ENCODE results near the gene ID4. TPM values are rescaled to one million over a fixed set of nuclear protein-coding genes. Genes with fewer than 3 reads are reported as not detected.
A peak's percentile ranks its signal among the peaks of the same experiment; 100 is the strongest.
"Not testable (repeated sequence)": the region's sequence is repeated elsewhere in the genome, so short reads cannot be mapped to it uniquely, and the experiment has no call there.

Gene ID4
- total RNA-seq, 1 donor from 2014 or later: under 0.01 TPM

DNA sequence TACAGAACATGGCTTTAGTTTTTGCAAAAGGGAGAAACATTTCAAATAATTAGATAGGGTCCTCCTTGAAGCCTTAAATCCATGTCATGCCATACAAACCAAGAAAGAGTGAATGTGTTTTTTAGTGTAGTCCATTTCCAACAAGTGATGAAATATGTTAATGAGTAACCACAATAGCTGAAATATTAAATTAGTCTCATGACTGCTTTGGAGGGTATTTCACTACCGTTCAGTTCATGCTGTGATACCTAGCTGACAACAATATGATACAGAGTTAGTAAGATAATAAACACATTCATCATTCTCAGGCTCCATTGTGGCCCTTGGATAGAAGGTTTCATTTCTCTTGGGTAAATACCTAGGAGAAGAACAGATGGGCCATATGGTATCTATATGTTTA lies 5.8 kb upstream of the ID4 start:
- DNase-seq (ENCODE audit: low read depth, low spot score): no peak

DNA sequence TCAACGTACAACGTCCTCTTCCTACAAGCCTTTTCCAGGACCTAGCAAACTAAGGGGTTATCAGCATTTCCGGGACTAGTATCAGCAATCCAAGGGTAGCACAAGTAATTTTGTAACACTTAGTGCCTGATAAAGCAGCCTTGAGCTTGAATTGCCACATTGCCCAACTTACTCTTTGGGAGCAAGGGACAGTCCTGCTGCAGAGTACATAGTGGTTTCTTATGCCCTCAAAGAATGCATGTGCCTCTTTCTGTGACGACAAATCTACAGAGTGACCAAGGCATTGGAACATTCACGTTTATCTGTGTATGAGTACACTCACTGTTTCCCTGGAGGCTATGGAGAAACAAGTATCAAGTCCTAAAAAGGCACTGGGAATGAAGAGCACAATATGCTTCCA lies 3.2 kb upstream of the ID4 start:
- DNase-seq (ENCODE audit: low read depth, low spot score): no peak

GRCh38 chr6:19834858-19835257 lies 2.3 kb upstream of the ID4 start:
- no peak for DNase-seq (ENCODE audit: low read depth, low spot score)

DNA sequence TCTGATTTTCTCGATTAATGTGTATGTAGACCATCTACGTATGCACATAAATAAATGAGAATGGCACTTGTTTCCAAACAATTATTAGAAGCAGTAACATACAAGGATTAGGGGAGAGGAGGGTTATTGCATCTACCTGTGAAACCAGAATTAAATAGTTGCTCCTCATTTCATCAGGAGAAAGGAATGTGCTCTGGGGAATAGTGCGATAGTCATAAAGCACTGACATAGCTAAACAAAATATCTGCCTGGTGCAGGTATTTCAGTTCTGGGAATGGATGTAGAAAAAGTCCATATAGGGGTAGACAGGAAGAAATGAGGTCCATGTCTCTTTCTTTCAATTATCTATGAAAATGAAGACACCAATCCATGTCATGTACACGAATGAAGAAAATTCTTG lies 1.6 kb upstream of the ID4 start:
- no peak for DNase-seq (ENCODE audit: low read depth, low spot score)

- DNase-seq (ENCODE audit: low read depth, low spot score): no peak
Observed at GRCh38 chr6:19837511-19838441, 606 bp downstream of the ID4 start.

DNA sequence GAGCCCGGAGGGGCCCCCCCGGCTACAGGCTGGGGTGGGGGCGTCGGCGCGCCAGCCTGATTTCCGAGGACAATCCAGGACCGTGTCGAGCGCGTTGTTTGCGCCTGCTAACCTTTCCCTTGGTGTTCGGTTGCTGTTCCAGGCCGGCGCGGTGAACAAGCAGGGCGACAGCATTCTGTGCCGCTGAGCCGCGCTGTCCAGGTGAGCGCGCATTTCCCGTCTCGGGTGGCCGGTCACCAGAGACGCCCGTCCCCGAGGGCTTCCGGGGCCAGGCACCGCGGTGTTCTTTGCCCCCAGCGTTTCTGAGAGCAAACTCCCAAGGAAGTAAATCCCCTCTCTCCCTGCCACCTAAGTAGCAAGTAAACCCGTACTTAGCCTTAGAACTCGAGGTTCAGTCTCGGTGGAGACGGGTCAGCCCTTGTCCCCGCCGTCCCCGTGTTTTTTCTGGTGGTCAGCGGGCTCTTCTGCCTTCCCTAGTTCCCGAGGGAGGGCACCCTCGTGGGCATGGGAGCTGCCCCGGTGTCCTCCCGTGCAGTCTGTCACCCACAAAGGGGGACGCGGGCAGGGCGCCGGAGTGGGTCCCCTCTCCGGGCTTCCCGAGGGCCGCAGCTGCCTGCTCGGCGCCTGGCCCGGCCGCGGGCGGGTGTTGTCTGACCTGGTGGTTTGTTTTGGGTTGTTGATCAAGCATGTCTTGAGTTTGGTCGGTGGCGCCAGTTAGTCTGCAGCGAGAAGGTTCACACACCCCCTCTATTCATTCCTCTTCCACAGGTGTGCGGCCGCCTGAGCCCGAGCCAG lies 1.5 kb downstream of the ID4 start:
- DNase-seq (ENCODE audit: low read depth, low spot score): no peak

DNA sequence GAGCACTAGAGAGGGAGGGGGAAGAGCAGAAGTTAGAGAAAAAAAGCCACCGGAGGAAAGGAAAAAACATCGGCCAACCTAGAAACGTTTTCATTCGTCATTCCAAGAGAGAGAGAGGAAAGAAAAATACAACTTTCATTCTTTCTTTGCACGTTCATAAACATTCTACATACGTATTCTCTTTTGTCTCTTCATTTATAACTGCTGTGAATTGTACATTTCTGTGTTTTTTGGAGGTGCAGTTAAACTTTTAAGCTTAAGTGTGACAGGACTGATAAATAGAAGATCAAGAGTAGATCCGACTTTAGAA lies 2.0 kb downstream of the ID4 start:
- no peak for DNase-seq (ENCODE audit: low read depth, low spot score)

- no peak for DNase-seq (ENCODE audit: low read depth, low spot score)
Observed at GRCh38 chr6:19839788-19840187, 2.6 kb downstream of the ID4 start.

DNA sequence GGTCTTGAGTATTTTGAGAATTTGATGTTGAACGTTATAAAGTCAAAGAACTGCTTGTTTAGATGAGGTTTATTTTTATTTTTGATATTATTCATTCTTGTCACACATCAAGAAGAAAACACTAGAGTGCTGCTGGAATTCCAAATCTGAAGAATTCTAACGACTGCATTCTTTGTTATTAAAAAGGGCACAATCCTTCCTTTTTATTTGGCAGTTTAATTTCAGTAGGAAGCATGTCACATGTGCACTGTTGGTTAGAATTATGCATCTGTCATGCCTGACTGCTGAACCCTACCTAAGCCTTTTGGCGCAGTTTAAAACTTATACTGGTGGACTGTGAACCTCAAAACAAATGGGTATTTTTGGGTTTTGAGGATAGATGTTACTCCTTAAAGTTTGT lies 4.0 kb downstream of the ID4 start:
- DNase-seq (ENCODE audit: low read depth, low spot score): no peak

- no peak for DNase-seq (ENCODE audit: low read depth, low spot score)
Observed at GRCh38 chr6:19842030-19842615, 5.0 kb downstream of the ID4 start.

DNA sequence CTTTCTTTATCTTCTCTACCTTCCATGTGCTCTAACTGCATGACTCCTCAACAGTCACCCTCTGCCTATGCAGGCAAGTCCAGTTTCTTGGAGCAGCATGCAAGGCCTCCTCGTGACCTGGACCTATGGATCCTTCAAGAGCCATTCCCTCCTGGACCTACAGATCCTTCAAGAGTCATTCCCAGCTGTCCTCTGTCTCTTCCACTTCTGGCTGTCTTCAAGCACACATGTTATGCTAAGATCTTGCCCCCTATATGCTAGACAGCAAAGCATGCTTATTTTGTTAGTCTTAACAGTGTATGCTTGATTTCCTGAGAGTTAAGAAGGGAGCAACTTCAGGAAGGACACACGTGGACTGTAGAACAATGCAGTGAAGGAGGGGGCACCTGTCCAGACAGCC lies 7.5 kb downstream of the ID4 start:
- DNase-seq (ENCODE audit: low read depth, low spot score): no peak

DNA sequence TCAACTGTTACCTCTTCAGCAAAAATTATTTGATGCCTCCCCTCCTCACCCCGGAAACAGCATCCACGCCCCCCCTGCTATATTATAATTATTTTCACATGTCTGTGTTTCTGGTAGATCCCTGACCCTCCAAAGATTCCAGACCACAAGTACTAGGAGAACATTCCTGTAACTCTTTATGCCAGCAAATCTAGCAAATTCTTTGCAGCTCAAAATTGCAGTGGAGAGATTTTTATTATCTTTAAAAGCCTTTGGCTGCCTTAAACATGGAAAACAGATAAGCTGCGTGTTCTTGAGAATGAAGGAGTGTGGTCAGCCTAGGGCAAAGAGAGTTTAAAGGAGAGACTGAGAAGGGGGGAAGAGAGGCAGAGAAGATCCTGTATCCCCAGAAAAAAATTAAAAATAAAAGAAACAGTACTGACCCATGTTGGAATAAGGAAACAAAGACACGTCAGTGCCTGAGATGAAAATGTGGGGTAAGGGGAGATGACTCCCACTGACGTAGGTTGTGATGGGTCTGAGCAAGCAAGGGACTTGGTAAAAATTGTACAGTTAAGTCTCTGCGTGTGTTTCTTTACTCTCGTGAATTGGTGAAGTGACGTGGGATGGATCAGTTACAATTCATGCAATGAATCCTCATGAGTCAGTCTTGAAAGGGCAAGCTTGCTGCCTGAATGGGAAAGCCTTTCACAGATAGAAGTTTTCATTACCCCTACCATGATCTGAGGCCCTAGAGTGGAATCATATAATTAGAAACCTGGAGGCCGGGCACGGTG lies 8.3 kb downstream of the ID4 start:
- no peak for DNase-seq (ENCODE audit: low read depth, low spot score)

DNA sequence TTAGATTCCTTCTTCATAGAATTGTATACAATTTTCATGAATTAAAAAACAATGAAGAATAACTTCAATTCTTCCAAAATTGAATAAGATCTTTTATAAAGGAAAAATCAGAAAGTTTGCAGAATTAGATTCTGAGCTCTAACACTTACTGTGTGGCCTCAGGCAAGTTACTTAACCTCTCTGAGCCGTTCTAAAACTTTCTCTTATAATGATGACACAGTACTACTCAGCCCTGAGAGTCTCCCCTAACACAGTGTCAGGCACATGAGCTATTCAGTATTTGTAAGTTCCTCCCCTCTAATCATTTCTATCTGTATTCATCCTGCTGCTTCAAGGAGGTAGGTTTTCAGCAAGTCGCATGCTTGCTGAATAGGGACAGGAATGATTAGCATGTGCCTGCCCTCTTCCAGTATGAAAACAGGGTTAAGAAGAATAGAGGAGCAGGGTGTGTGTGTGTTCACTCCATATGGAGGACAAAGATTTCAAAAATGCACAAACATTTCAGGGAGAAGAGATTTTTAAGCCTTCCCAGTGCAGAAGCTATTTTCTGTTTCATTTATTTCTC lies 11.4 kb downstream of the ID4 start:
- DNase-seq (ENCODE audit: low read depth, low spot score): no peak

DNA sequence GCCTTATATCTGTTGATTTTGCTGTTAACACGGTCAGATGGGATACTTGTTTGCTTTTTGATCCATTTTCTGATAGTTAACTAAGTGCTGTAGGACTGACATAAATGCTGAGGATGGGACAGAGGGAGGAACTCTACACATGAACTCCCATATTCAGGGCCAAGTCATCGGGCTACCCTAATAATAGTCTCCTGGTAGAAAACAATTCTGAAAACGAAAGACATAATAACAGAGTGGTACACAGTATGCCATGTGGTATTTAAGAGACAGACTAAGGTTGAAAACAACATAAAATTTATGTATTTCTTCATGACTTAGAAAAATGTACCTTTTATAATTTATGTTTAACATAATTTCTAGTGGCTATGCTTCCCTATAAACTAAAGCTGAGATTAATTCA lies 12.0 kb downstream of the ID4 start:
- DNase-seq (ENCODE audit: low read depth, low spot score): no peak

GRCh38 chr6:19849755-19850154 lies 12.6 kb downstream of the ID4 start:
- DNase-seq (ENCODE audit: low read depth, low spot score): no peak

- peak; percentile 5 for DNase-seq (ENCODE audit: low read depth, low spot score)
Observed at GRCh38 chr6:19851241-19852089, 14.3 kb downstream of the ID4 start.

DNA sequence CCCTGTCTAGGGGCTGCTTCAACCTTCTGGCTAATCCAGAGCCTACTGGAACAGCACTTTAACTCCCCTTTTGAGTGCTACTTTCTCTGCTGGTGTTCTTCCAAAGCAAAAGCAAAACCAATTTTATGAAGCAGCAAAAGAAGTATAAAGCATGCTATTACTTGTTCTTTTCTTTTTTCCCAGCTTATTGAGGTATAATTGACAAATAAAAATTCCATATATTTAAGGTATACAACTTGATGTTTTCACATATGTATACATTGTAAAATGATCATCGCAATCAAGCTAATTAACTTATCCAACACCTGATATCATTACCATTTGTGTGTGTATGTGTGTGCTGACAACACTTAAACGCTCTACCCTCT lies 14.9 kb downstream of the ID4 start:
- DNase-seq (ENCODE audit: low read depth, low spot score): no peak

GRCh38 chr6:19852927-19853326 lies 15.8 kb downstream of the ID4 start:
- DNase-seq (ENCODE audit: low read depth, low spot score): no peak

GRCh38 chr6:19854421-19855015 lies 17.3 kb downstream of the ID4 start:
- not testable (repeated sequence) for DNase-seq (ENCODE audit: low read depth, low spot score)

DNA sequence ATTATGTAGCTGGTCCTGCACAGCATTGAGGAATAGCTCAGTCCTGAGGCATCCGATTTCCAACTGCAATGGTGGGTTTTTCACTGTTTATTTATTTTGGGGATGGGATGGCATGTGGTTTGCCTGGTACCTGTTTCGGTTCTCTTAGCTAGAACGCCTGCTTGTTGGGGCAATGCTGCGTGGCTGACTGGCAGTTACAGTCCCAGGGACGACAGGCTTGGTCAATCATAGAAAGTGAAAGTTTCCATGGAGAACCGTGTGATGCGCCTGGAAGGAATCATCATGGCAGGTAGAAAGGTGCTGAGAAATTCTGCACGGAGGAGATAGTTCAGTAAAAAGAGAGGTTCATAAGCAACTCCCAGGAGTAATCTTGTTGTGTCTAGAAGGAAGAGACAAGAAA lies 18.4 kb downstream of the ID4 start:
- DNase-seq (ENCODE audit: low read depth, low spot score): no peak
